Measurements from ENCODE around the gene CNEP1R1.

CNEP1R1 gene

DNA sequence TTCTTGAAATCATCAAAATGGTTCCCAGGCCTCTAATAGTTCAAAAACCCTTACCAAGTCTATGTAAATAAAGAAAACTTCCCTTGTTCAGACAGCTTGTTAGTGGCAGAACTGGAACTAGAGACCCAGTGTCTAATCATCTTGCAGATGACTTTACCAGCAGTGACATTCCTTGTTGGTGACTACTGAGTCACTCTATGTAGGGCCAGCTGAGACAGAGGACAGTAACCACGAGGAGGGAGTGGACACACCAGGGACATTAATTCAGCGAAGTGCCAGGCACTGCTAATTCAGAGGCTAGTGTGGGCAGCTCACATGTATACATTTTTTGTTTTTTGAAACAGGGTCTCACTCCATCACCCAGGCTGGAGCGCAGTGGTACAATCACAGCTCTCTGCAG, 34.6 kb downstream of the CNEP1R1 start:
- FAIRE-seq = no peak

GRCh38 chr16:50061326-50061725, 36.3 kb downstream of the CNEP1R1 start:
- DNase-seq (ENCODE audit: insufficient read length, low spot score) (no peak), FAIRE-seq (no peak)

More for the DNA sequence above, 34.6 kb downstream of the CNEP1R1 start:
- no peak for DNase-seq (ENCODE audit: insufficient read length, low spot score)

GRCh38 chr16:50065241-50065623, 40.2 kb downstream of the CNEP1R1 start:
- FAIRE-seq (no peak), DNase-seq (ENCODE audit: insufficient read length, low spot score) (no peak)

DNA sequence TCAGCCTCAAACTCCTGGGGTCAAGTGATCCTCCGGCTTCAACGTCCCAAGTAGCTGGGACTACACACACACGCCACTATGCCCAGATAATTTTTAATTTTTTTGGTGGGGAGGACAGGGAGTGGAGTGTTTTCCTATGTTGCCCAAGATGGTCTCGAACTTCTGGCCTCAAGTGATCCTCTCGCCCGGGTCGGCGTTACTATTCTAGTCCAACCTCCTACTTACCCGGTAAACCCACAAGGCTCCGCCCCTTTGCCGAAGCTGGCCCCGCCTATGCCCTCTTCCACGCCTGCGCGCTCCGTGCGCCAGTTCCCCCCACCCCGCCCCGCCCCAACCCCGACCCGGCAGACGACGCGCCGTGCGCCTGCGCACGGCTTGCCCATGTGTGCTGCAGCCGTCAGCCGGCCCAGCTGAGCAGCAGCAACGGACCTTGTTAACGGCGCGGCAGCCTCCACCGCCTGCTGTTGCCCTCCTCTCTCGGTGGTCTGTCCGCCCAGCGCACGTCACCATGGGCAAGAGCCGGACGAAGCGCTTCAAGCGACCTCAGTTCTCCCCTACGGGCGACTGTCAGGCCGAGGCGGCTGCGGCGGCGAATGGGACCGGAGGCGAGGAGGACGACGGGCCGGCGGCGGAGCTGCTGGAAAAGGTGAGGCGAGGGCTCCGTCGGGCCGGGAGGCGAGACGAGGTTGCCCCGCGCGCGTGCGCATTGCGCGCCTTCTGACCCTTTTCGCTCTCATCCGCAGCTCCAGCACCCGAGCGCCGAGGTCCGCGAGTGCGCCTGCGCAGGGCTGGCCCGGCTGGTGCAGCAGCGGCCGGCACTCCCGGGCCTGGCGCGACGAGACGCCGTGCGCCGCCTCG, 40.8 kb downstream of the CNEP1R1 start, which contains the start of gene HEATR3:
TSS of gene HEATR3 (plus strand) at position 347 of the 858 bp plus-strand sequence. CDS start at position 509, 162 bp downstream.
- peak; percentile 91 for DNase-seq (ENCODE audit: insufficient read length, low spot score)
- FAIRE-seq = no peak

GRCh38 chr16:50066482-50067289, 41.7 kb downstream of the CNEP1R1 start:
- DNase-seq (ENCODE audit: insufficient read length, low spot score) (no peak), FAIRE-seq (no peak)

- DNase-seq (ENCODE audit: insufficient read length, low spot score) (peak; percentile 15), FAIRE-seq (peak; percentile 31)
These were observed 42.3 kb downstream of the CNEP1R1 start for GRCh38 chr16:50067290-50067853.

GRCh38 chr16:50068550-50068949, 43.5 kb downstream of the CNEP1R1 start:
- DNase-seq (ENCODE audit: insufficient read length, low spot score) (no peak), FAIRE-seq (no peak)

GRCh38 chr16:50069060-50069459, 44.0 kb downstream of the CNEP1R1 start:
- FAIRE-seq (no peak), DNase-seq (ENCODE audit: insufficient read length, low spot score) (no peak)

DNA sequence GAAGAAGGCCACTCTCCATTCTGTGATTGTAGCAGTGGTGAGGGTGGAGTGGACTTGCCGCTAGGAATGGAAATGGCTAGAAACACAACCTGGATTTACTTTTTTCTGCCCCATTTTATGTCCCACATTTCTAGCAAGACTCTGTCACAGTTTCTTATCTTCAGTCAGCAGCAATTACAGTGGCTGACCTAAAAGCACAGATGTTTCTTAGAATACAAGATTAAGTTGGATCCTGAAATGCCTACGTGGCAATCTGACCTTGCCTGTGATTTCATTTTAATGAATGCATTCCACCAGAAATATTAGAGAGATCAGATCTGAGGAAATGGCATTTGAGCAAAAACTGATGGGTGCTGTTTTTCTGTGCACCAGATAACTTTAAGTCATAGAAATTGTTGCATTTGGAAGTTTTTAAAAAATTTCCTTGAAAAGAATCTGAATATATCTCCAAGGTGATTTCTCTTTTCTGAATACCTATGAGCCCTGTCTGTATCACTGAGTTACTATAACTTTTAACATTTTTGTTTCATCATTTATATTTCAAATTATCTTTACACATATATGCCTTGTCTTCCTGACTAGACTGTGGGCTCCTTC, 46.1 kb downstream of the CNEP1R1 start:
- FAIRE-seq (no peak), DNase-seq (ENCODE audit: insufficient read length, low spot score) (no peak)

GRCh38 chr16:50072730-50073129, 47.7 kb downstream of the CNEP1R1 start:
- DNase-seq (ENCODE audit: insufficient read length, low spot score) (no peak), FAIRE-seq (no peak)

GRCh38 chr16:50079397-50080140, 54.5 kb downstream of the CNEP1R1 start:
- no peak for FAIRE-seq
- DNase-seq (ENCODE audit: insufficient read length, low spot score) = no peak

- DNase-seq (ENCODE audit: insufficient read length, low spot score) (no peak), FAIRE-seq (no peak)
These were observed 56.5 kb downstream of the CNEP1R1 start for GRCh38 chr16:50081428-50082018.

GRCh38 chr16:50083996-50084395, 59.0 kb downstream of the CNEP1R1 start:
- FAIRE-seq (no peak), DNase-seq (ENCODE audit: insufficient read length, low spot score) (no peak)

DNA sequence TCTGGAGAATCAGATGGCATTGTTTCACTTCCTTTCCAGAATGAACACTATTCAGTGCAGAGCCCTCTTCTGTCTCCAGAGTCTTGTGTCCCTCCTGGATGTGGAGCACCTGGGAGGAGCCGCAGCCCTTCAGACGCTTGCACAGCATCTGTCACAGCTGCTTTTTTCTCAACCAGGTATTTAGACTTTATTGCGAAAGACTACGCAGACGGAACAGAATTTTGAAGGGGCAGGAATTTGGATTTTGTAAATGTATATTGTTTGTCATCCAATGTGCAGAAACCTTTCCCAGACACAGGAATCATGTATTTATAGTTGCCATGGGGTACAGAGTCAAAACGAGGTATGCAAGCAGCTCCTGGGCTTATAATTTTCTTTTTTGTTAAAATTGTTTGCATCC, 61.2 kb downstream of the CNEP1R1 start:
- DNase-seq (ENCODE audit: insufficient read length, low spot score) (no peak), FAIRE-seq (no peak)
